Mesodermal cell (in vitro differentiated cells): ENCODE results near the gene ZNF76.

Experiments
- H3K27ac ChIP-seq: 2 replicates; pipeline ENCODE4 v1.7.0; 2013; ENCODE audit warnings: mild to moderate bottlenecking, low read depth, low read length, moderate library complexity; ENCODE audit not compliant: severe bottlenecking
- H3K36me3 ChIP-seq: 2 replicates; pipeline ENCODE4 v1.7.1; 2013; ENCODE audit warnings: mild to moderate bottlenecking, low read length, moderate library complexity; ENCODE audit not compliant: control insufficient read depth, insufficient read depth
- H3K4me1 ChIP-seq: one replicate; pipeline ENCODE4 v1.7.1; 2013; ENCODE audit warnings: mild to moderate bottlenecking, low read length; ENCODE audit not compliant: insufficient read depth, control insufficient read depth, poor library complexity, severe bottlenecking
- H3K4me3 ChIP-seq: 2 replicates; pipeline ENCODE4 v1.7.0; 2013; ENCODE audit warnings: low read length, control low read depth, mild to moderate bottlenecking; ENCODE audit not compliant: insufficient read depth, poor library complexity, severe bottlenecking; ENCODE audit errors: extremely low read depth
- H3K9me3 ChIP-seq: 2 replicates; pipeline ENCODE4 v1.7.1; 2013; ENCODE audit warnings: mild to moderate bottlenecking, low read length, moderate library complexity; ENCODE audit not compliant: control insufficient read depth
- WGBS, 2 experiments: methylation state at CpG; one replicate each; pipeline ENCODE4 v1.1.5; 2013; ENCODE audit warnings: missing lambda C conversion rate in 2 of 2; ENCODE audit not compliant: insufficient coverage in 2 of 2; 5-methylcytosine and 5-hydroxymethylcytosine counted together

The ZNF76 gene

GRCh38 chr6:35312076-35312800, 52.7 kb downstream of the ZNF76 start:
- Histone ChIP-seq H3K4me3 (no peak overlapping the region), H3K36me3 (no peaks in the 10 kb centered on the region), H3K4me1 (no peaks in the 10 kb centered on the region), H3K27ac (no peak overlapping the region), H3K9me3 (no peaks in the 10 kb centered on the region)
- WGBS, 2 experiments = 90 to 98% methylated on average over 16 to 19 of the region's 19 CpGs

DNA sequence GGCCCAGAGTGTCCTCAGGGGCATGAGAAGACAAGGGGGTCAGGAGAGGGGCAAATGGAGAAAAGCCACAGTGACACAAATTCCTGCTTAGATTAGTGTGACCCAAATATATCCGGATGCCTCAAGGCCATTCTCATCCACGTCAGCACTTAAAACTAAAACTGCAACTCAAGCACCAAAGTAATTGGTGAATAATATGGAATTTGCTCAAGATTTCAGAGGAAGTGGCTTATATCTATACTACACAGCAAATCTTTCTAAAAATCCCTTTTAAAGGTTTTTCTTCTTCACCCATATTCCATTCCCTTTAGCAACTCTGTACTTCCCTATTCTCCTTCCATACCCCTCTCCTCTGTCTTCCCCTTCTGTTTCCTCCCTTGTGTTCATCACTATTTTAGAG, 53.3 kb downstream of the ZNF76 start:
- Histone ChIP-seq H3K4me1 (no peaks in the 10 kb centered on the region), H3K36me3 (no peaks in the 10 kb centered on the region), H3K4me3 (no peak overlapping the region), H3K9me3 (no peaks in the 10 kb centered on the region), H3K27ac (no peak overlapping the region)
- no CpG with 5 or more reads among the region's 2 CpGs for WGBS, 2 experiments

DNA sequence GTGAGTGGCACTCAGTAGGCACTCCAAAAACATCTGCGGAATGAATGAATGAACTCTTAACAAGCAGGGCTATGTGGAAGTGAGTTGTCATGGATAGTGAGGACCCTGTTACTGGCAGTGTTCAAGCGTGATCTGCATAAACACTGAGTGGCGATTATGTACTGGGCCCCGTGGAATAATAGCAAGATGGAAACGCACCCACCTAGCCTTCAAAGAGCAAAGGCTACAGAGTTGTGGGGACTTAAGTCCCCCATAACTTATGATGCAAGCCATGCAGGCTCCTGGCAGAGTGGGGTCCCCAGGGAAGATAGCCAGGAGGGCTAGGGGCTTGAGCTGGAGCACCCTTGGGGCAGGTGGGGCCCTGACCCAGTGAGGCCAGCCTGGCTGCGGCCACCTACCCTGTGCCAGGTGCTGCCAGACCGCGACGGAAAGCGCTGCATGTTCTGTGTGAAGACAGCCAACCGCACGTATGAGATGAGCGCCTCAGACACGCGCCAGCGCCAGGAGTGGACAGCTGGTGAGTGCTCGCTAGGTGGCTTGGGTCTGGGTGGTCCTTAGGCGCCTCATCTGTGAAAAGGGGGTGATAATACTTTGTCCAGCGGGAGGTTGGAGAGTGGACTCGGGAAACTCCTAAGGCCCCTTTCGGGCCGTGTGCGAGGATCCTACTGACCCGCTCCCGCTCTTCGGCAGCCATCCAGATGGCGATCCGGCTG, 58.1 kb downstream of the ZNF76 start:
- WGBS, 2 experiments = 23 to 32% methylated on average over 24 to 28 of the region's 28 CpGs
- peak overlapping the region; percentile 43 for H3K4me3 ChIP-seq
- no peak overlapping the region for H3K27ac ChIP-seq
- no peaks in the 10 kb centered on the region for H3K36me3 ChIP-seq
- peaks cover 3% of the 10 kb centered on the region for H3K4me1 ChIP-seq
- no peaks in the 10 kb centered on the region for H3K9me3 ChIP-seq

- peak overlapping the region; percentile 43 for H3K4me3 ChIP-seq
Measured at GRCh38 chr6:35318196-35319171, 58.9 kb downstream of the ZNF76 start.

DNA sequence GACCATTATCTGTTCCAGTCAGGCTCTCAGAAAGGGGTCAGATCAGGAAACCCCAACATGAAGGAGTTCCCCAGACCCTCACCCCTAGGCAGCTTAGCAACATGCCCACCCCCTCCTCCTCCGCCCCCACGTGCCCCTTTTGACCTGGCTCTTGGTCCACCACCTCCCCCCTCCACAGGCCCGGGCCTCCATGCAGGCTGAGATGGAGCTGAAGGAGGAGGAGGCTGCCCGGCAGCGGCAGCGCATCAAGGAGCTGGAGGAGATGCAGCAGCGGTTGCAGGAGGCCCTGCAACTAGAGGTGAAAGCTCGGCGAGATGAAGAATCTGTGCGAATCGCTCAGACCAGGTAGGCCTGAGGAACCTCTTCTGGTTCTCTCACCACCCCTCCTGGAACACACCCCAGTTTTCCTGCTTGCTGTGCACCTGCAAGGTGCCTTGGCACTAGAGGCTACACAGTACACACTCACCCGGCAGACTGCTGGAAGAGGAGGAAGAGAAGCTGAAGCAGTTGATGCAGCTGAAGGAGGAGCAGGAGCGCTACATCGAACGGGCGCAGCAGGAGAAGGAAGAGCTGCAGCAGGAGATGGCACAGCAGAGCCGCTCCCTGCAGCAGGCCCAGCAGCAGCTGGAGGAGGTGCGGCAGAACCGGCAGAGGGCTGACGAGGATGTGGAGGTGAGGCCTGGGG, 60.0 kb downstream of the ZNF76 start:
- WGBS, 2 experiments = 92 to 98% methylated on average over 11 to 14 of the region's 20 CpGs
- Histone ChIP-seq H3K9me3 (no peaks in the 10 kb centered on the region), H3K4me3 (no peak overlapping the region)

More at GRCh38 chr6:35318196-35319171, 58.9 kb downstream of the ZNF76 start:
- no peaks in the 10 kb centered on the region for H3K36me3 ChIP-seq
- no peaks in the 10 kb centered on the region for H3K9me3 ChIP-seq
- no peak overlapping the region for H3K27ac ChIP-seq
- 16 to 26% methylated on average over 34 to 53 of the region's 55 CpGs for WGBS, 2 experiments
- peaks cover 3% of the 10 kb centered on the region for H3K4me1 ChIP-seq

DNA sequence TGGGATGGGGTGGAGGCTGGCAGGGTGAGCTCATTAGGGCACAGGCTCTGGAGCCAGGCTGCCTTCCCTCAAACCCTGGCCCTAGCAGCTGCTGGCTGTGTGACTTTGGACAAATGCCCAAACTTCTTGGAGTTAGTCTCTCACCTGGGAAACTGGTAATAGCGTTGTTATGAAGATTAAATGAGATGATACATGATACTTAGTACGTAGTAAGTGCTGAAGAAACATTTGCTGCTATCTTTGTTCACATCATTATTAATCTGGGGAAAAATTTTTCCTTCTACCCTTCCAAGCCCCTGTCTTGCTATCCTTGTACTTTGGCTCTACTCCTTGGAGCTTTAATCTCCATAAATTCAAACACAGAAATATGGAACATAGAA, 60.5 kb downstream of the ZNF76 start:
- no peaks in the 10 kb centered on the region for H3K9me3 ChIP-seq
- no CpG with 5 or more reads among the region's 2 CpGs for WGBS, 2 experiments
- no peak overlapping the region for H3K4me3 ChIP-seq
- no peak overlapping the region for H3K27ac ChIP-seq
- H3K36me3 ChIP-seq = no peaks in the 10 kb centered on the region
- peaks cover 3% of the 10 kb centered on the region for H3K4me1 ChIP-seq

More for the DNA sequence above, 60.0 kb downstream of the ZNF76 start:
- Histone ChIP-seq H3K27ac (no peak overlapping the region), H3K4me1 (peaks cover 3% of the 10 kb centered on the region), H3K36me3 (no peaks in the 10 kb centered on the region)

DNA sequence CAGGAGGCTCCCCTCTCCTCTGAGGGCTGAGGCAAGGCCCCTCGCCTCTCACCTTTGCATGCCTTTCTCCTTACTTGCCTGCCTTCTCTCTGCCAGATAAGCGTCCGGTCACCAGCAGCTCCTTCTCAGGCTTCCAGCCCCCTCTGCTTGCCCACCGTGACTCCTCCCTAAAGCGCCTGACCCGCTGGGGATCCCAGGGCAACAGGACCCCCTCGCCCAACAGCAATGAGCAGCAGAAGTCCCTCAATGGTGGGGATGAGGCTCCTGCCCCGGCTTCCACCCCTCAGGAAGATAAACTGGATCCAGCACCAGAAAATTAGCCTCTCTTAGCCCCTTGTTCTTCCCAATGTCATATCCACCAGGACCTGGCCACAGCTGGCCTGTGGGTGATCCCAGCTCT, 61.6 kb downstream of the ZNF76 start:
- Histone ChIP-seq H3K36me3 (no peaks in the 10 kb centered on the region), H3K9me3 (no peaks in the 10 kb centered on the region), H3K4me1 (peaks cover 3% of the 10 kb centered on the region), H3K27ac (no peak overlapping the region), H3K4me3 (no peak overlapping the region)
- WGBS, 2 experiments = 87 to 88% methylated on average over 7 to 8 of the region's 8 CpGs

GRCh38 chr6:35327349-35328027, 68.0 kb downstream of the ZNF76 start:
- Histone ChIP-seq H3K9me3 (peaks cover 3% of the 10 kb centered on the region), H3K4me1 (no peaks in the 10 kb centered on the region), H3K36me3 (no peaks in the 10 kb centered on the region), H3K4me3 (no peak overlapping the region), H3K27ac (no peak overlapping the region)
- WGBS, 2 experiments = 42 to 43% methylated on average over 3 to 4 of the region's 7 CpGs

DNA sequence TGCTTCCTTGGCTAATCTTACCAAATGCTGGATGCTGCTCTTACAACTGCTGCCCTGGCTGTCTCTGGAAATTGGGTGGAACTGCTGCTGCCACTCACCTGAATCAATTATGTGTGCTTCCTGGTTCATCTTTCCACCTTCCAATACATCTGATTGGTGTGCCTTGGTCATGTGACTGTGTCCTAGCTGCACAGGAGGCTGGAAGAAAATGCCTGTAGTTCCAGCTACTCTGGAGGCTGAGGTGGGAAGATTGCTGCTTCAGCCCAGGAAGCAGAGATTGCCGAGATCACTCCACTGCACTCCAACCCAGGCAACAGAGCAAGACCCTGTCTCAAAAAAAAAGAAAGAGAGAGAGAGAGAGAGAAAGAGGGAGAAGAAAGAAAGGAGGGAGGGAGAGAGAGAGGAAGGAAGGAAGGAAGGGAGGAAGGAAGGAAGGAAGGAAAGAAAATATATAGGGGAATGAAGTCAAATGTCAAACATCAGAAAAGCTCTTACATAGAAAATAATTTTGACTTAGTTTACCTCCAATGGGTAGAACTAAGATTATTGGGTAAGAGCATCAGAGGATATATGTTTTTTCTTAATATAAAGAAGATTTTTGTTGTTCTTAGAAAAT, 68.7 kb downstream of the ZNF76 start:
- WGBS, 2 experiments = 100% methylated on average over 1 of the region's 1 CpG; no CpG with 5 or more reads in 1 of the 2 experiments
- Histone ChIP-seq H3K27ac (no peak overlapping the region), H3K9me3 (peaks cover 3% of the 10 kb centered on the region), H3K36me3 (no peaks in the 10 kb centered on the region), H3K4me1 (no peaks in the 10 kb centered on the region), H3K4me3 (no peak overlapping the region)
